ENCODE measurements around the gene TEAD3. TPM values are rescaled to one million over a fixed set of nuclear protein-coding genes. Genes with fewer than 3 reads are reported as not detected.

Gene TEAD3
- total and polyA plus RNA-seq, 4 donors: 15.0 to 20.7 (median 18.5) TPM

DNA sequence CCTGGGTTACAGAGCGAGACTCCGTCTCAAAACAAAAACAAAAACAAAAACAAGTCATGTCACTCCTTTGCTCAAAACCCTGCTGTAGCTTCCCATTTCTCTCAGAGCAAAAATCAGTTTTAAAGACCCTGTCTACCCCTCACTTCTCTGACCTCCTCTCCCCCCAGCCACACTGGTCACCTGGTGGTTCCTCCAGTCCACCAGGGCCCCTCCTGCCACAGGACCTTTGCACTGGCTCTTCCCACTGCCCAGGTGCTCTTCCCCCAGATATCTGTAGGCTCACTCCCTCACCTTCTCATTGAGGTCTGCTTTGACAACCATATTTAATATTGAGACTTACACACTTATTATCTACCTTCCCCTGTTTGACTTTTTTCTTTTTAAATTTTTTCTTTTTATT, 4.9 kb upstream of the TEAD3 start:
- Histone ChIP-seq H3K4me3 (no peak overlapping the region), H3K9me3 (ENCODE audit: control insufficient read depth in 4 of 4, insufficient read depth in 3 of 4, low read length in 3 of 4) (no peaks in the 10 kb centered on the region), H3K27ac (ENCODE audit: low read depth in 1 of 2, low read length in 1 of 2) (no peak overlapping the region), H3K4me1 (ENCODE audit: control insufficient read depth in 5 of 5, insufficient read depth in 5 of 5, low read length in 5 of 5) (peaks cover 0 to 17% (median 14%) of the 10 kb centered on the region in 5 donors), H3K36me3 (ENCODE audit: control insufficient read depth in 4 of 4, insufficient read depth in 4 of 4, low read length in 4 of 4) (no peaks in the 10 kb centered on the region), H3K9ac (ENCODE audit: insufficient read depth in 1 of 2, low read length in 2 of 2) (no peak overlapping the region), H3K27me3 (ENCODE audit: control insufficient read depth in 3 of 3, insufficient read depth in 3 of 3, low read length in 2 of 3) (no peaks in the 10 kb centered on the region)
- WGBS, 2 donors: 96 to 100% methylated on average over 2 of the region's 2 CpGs
- no peak for ATAC-seq (ENCODE audit: insufficient read depth, low FRiP score)
- TF ChIP-seq, protein P1, sequence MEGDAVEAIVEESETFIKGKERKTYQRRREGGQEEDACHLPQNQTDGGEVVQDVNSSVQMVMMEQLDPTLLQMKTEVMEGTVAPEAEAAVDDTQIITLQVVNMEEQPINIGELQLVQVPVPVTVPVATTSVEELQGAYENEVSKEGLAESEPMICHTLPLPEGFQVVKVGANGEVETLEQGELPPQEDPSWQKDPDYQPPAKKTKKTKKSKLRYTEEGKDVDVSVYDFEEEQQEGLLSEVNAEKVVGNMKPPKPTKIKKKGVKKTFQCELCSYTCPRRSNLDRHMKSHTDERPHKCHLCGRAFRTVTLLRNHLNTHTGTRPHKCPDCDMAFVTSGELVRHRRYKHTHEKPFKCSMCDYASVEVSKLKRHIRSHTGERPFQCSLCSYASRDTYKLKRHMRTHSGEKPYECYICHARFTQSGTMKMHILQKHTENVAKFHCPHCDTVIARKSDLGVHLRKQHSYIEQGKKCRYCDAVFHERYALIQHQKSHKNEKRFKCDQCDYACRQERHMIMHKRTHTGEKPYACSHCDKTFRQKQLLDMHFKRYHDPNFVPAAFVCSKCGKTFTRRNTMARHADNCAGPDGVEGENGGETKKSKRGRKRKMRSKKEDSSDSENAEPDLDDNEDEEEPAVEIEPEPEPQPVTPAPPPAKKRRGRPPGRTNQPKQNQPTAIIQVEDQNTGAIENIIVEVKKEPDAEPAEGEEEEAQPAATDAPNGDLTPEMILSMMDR (IDR thresholded peaks at IDR 0.05; ENCODE audit: control extremely low read depth, extremely low read depth): no peak
- no peak for DNase-seq

DNA sequence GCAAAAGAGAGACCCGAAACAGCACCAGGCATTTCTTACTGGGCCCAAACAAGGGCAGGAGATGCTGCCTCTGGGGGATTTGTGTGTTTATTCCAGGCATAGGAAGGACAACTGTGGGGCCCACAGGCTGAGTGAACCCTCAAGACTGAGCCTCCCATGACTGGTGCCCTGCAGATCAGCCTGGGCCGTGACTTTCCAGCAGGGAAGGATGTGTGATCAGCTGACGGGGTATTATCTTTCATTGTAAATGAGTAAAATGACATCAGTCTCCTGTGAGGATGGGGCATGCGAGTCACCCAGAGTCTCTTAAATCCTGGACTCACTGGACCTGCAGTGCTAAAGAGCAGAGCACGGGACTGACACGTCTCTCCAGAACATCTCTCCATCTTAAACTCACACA, 3.9 kb upstream of the TEAD3 start:
- WGBS, 2 donors: 84 to 92% methylated on average over 6 of the region's 6 CpGs
- no peak for DNase-seq
- H3K36me3 ChIP-seq (ENCODE audit: control insufficient read depth in 4 of 4, insufficient read depth in 4 of 4, low read length in 4 of 4): no peaks in the 10 kb centered on the region
- H3K4me1 ChIP-seq (ENCODE audit: control insufficient read depth in 5 of 5, insufficient read depth in 5 of 5, low read length in 5 of 5): peaks cover 0 to 15% (median 14%) of the 10 kb centered on the region in 5 donors
- H3K4me3 ChIP-seq: no peak overlapping the region
- no peaks in the 10 kb centered on the region for H3K27me3 ChIP-seq (ENCODE audit: control insufficient read depth in 3 of 3, insufficient read depth in 3 of 3, low read length in 2 of 3)
- H3K27ac ChIP-seq (ENCODE audit: low read depth in 1 of 2, low read length in 1 of 2): no peak overlapping the region
- ATAC-seq (ENCODE audit: insufficient read depth, low FRiP score): no peak
- H3K9me3 ChIP-seq (ENCODE audit: control insufficient read depth in 4 of 4, insufficient read depth in 3 of 4, low read length in 3 of 4): no peaks in the 10 kb centered on the region
- TF ChIP-seq, protein P1 (IDR thresholded peaks at IDR 0.05; ENCODE audit: control extremely low read depth, extremely low read depth): no peak
- H3K9ac ChIP-seq (ENCODE audit: insufficient read depth in 1 of 2, low read length in 2 of 2): no peak overlapping the region

DNA sequence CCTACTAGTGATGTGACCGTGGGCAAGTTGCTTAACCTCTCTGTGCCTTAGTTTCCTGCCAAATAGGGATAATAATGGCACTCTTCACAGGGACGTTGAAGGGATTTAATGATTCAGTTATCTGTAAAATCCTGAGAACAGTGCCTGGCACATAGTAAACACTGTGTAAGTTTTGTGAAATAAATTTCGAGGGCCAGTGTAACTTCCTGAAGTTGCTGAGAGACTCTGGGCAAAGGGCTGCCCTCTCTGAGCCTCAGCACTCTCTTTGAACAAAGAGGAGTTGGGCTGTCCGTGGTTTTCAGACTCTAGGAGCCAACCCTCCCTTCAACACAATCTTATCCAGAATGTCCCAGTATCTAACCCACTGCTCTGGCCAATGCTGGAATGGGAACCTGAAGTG, 2.5 kb upstream of the TEAD3 start:
- no peak for ATAC-seq (ENCODE audit: insufficient read depth, low FRiP score)

More for the DNA sequence above, 2.5 kb upstream of the TEAD3 start:
- H3K27me3 ChIP-seq (ENCODE audit: control insufficient read depth in 3 of 3, insufficient read depth in 3 of 3, low read length in 2 of 3): no peaks in the 10 kb centered on the region
- TF ChIP-seq, protein P1 (IDR thresholded peaks at IDR 0.05; ENCODE audit: control extremely low read depth, extremely low read depth): no peak
- no peaks in the 10 kb centered on the region for H3K9me3 ChIP-seq (ENCODE audit: control insufficient read depth in 4 of 4, insufficient read depth in 3 of 4, low read length in 3 of 4)
- no peak for DNase-seq
- H3K4me1 ChIP-seq (ENCODE audit: control insufficient read depth in 5 of 5, insufficient read depth in 5 of 5, low read length in 5 of 5): peaks cover 0 to 29% (median 19%) of the 10 kb centered on the region in 5 donors
- no peak overlapping the region for H3K27ac ChIP-seq (ENCODE audit: low read depth in 1 of 2, low read length in 1 of 2)
- H3K36me3 ChIP-seq (ENCODE audit: control insufficient read depth in 4 of 4, insufficient read depth in 4 of 4, low read length in 4 of 4): no peaks in the 10 kb centered on the region
- H3K9ac ChIP-seq (ENCODE audit: insufficient read depth in 1 of 2, low read length in 2 of 2): no peak overlapping the region
- no peak overlapping the region for H3K4me3 ChIP-seq
- WGBS, 2 donors: 79 to 84% methylated on average over 4 of the region's 4 CpGs
